ENCODE measurements around the gene LCOR. TPM values are rescaled to one million over a fixed set of nuclear protein-coding genes. Genes with fewer than 3 reads are reported as not detected.

Gene LCOR
- total and polyA plus RNA-seq, 11 donors = 4.3 to 31.4 (median 17.4) TPM

- Histone ChIP-seq H3K27ac (no peak overlapping the region), H3K27me3 (no peaks in the 10 kb centered on the region), H3K9me3 (peaks cover 0 to 5% (median 0%) of the 10 kb centered on the region in 12 donors), H3K4me1 (peaks cover 0 to 4% (median 2%) of the 10 kb centered on the region in 12 donors), H3K36me3 (no peaks in the 10 kb centered on the region), H3K4me3 (no peak overlapping the region)
- WGBS, 4 donors = 89 to 94% (median 92%) methylated on average over 29 to 38 of the region's 38 CpGs
- DNase-seq (no peak), ATAC-seq (no peak)
- intact Hi-C loops (cut with DNase I) = no loop called here
- TF ChIP-seq POLR2A (IDR thresholded peaks at IDR 0.05) = no peak
- TF ChIP-seq, protein P1, sequence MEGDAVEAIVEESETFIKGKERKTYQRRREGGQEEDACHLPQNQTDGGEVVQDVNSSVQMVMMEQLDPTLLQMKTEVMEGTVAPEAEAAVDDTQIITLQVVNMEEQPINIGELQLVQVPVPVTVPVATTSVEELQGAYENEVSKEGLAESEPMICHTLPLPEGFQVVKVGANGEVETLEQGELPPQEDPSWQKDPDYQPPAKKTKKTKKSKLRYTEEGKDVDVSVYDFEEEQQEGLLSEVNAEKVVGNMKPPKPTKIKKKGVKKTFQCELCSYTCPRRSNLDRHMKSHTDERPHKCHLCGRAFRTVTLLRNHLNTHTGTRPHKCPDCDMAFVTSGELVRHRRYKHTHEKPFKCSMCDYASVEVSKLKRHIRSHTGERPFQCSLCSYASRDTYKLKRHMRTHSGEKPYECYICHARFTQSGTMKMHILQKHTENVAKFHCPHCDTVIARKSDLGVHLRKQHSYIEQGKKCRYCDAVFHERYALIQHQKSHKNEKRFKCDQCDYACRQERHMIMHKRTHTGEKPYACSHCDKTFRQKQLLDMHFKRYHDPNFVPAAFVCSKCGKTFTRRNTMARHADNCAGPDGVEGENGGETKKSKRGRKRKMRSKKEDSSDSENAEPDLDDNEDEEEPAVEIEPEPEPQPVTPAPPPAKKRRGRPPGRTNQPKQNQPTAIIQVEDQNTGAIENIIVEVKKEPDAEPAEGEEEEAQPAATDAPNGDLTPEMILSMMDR (IDR thresholded peaks at IDR 0.05) = no peak
Observed at GRCh38 chr10:97042716-97043562, 210.8 kb downstream of the LCOR start.

GRCh38 chr10:97043563-97043855 is 211.4 kb downstream of the LCOR start:
- Histone ChIP-seq H3K4me1 (no peaks in the 10 kb centered on the region), H3K36me3 (no peaks in the 10 kb centered on the region), H3K9me3 (peaks cover 0 to 5% (median 0%) of the 10 kb centered on the region in 12 donors), H3K27ac (no peak overlapping the region), H3K4me3 (no peak overlapping the region), H3K27me3 (no peaks in the 10 kb centered on the region)
- TF ChIP-seq POLR2A (IDR thresholded peaks at IDR 0.05) = no peak
- TF ChIP-seq, protein P1 (IDR thresholded peaks at IDR 0.05) = no peak
- intact Hi-C loops (cut with DNase I) = no loop called here
- 89 to 96% (median 91%) methylated on average over 14 of the region's 14 CpGs for WGBS, 4 donors
- DNase-seq (no peak), ATAC-seq (no peak)

MicroRNA genes within 50 kb of the gene (microRNA counts, 767-probe panel; counts per million panel counts)
- microRNA hsa-miR-607 = 0 to 71.6 counts per million in 2 donors

Small RNA genes within 50 kb of the gene (microRNA-seq; reads per million reads assigned to microRNA genes)
- 0 to 0.13 (median 0) reads per million in 4 donors for gene MIR607

Other genes starting within 250 kb of the LCOR start
- gene TM9SF3, start 245.3 kb upstream of the LCOR start, total RNA-seq = 10 to 100 TPM; 35.1 to 75.6 (median 67.4) TPM
- 10 to 100 TPM; 14.9 to 51.0 TPM for gene TM9SF3, start 245.3 kb upstream of the LCOR start, polyA plus RNA-seq
- 10 to 100 TPM in 2 of 9 donors, 1 to 10 TPM in 7; 1.4 to 37.9 (median 6.1) TPM for gene PIK3AP1, start 111.8 kb upstream of the LCOR start, total RNA-seq
- 1 to 10 TPM; 1.3 to 1.8 TPM for gene PIK3AP1, start 111.8 kb upstream of the LCOR start, polyA plus RNA-seq

Measured in heart left ventricle (tissue), 16 donors.